ENCODE results near the gene FAU.
"Not testable (repeated sequence)": the region's sequence is repeated elsewhere in the genome, so short reads cannot be mapped to it uniquely, and the experiment has no call there.

DNA sequence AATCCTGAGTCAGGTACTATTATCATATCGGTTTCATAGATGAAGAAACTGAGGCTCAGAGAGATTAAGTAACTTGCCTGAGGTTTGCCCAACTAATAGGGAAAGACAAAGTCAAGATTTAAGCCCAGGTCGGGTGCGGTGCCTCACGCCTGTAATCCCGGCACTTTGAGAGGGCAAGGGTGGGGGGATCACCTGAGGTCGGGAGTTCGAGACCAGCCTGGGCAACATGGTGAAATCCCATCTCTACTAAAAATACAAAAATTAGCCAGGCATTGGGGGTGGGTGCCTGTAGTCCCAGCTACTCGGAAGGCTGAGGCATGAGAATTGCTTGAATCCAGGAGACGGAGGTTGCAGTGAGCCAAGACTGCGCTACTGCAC lies 28.2 kb upstream of the FAU start:
- TF ChIP-seq, protein P1, sequence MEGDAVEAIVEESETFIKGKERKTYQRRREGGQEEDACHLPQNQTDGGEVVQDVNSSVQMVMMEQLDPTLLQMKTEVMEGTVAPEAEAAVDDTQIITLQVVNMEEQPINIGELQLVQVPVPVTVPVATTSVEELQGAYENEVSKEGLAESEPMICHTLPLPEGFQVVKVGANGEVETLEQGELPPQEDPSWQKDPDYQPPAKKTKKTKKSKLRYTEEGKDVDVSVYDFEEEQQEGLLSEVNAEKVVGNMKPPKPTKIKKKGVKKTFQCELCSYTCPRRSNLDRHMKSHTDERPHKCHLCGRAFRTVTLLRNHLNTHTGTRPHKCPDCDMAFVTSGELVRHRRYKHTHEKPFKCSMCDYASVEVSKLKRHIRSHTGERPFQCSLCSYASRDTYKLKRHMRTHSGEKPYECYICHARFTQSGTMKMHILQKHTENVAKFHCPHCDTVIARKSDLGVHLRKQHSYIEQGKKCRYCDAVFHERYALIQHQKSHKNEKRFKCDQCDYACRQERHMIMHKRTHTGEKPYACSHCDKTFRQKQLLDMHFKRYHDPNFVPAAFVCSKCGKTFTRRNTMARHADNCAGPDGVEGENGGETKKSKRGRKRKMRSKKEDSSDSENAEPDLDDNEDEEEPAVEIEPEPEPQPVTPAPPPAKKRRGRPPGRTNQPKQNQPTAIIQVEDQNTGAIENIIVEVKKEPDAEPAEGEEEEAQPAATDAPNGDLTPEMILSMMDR (IDR thresholded peaks at IDR 0.05): not testable (repeated sequence)
- not testable (repeated sequence) for TF ChIP-seq RNF2 (IDR thresholded peaks at IDR 0.05; ENCODE audit: borderline replicate concordance, low read depth); CBX2 (IDR thresholded peaks at IDR 0.05; ENCODE audit: borderline replicate concordance, low read depth); SMC3 (IDR thresholded peaks at IDR 0.05)

Measured in A549 (cell line).